ENCODE measurements around the gene NLRC5.

The NLRC5 gene

GRCh38 chr16:57111420-57111819 is 122.1 kb downstream of the NLRC5 start:
- no peak overlapping the region for H3K4me3 ChIP-seq (ENCODE audit: low read depth, low read length)
- ChIA-PET CTCF (interaction anchor here (0.5 to 0.7 kb wide), 2 partner anchors 18 to 287 kb away, joined by 3 to 4 read pairs; no protein-coding TSS in a partner anchor), POLR2A (no interaction called here)
- TF ChIP-seq, protein P1, sequence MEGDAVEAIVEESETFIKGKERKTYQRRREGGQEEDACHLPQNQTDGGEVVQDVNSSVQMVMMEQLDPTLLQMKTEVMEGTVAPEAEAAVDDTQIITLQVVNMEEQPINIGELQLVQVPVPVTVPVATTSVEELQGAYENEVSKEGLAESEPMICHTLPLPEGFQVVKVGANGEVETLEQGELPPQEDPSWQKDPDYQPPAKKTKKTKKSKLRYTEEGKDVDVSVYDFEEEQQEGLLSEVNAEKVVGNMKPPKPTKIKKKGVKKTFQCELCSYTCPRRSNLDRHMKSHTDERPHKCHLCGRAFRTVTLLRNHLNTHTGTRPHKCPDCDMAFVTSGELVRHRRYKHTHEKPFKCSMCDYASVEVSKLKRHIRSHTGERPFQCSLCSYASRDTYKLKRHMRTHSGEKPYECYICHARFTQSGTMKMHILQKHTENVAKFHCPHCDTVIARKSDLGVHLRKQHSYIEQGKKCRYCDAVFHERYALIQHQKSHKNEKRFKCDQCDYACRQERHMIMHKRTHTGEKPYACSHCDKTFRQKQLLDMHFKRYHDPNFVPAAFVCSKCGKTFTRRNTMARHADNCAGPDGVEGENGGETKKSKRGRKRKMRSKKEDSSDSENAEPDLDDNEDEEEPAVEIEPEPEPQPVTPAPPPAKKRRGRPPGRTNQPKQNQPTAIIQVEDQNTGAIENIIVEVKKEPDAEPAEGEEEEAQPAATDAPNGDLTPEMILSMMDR (IDR thresholded peaks at IDR 0.05; ENCODE audit: insufficient read depth, low read length, missing control alignments) = no peak
- DNase-seq (ENCODE audit: low read depth, low spot score) = no peak

DNA sequence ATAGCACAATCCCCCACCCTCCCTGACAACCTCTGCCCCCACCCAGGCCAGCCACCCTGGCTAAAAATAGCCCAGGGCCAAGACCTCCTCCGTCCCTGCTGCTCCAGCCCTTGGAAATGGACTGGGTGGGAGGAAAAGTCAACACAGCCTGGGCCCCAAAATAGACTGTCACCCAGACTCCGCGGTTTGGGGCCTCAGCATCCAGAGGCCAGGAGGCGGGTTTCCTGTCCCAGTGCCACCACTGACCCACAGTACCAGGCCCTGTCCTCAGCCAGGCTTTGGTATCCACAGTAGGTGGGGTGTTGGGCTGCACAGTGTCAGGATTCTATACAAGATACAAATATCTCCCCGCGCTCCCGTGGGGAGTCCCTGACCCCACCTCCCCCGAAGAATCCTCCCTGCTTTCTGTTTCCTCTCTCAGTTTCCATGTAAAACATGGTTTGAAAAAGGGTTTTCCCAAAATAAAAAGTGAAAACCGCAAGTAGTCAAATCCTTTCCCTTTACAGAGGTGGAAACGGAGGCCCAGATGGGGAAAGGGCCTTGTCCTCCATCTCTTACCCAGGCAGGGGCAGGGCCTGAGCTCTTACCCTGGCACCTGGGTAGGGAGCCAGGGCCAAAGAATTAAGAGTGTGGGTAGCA is 123.2 kb downstream of the NLRC5 start:
- ChIA-PET POLR2A (no interaction called here), CTCF (interaction anchor here (0.7 to 3.9 kb wide), 2 partner anchors 19 kb away, joined by 3 to 20 read pairs; partner anchors contain the start of gene CPNE2)
- TF ChIP-seq, protein P1 (IDR thresholded peaks at IDR 0.05; ENCODE audit: insufficient read depth, low read length, missing control alignments) = no peak
- no peak for DNase-seq (ENCODE audit: low read depth, low spot score)
- no peak overlapping the region for H3K4me3 ChIP-seq (ENCODE audit: low read depth, low read length)

DNA sequence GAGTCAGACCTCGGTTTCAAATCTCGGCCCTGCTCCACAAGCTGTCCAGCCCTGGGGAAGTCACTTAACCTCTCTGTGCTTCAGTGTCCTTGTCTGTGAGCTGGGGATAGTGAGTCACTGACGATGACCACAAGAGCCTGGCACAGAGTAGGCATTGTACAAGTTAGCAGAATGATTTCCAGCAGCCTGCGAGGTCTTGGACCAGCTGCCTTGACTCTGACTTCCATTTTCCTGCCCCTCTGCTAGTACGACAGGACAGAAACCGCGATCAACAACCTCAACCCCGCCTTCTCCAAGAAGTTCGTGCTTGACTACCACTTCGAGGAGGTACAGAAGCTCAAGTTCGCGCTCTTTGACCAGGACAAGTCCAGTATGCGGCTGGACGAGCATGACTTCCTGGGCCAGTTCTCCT is 123.7 kb downstream of the NLRC5 start:
- POLR2A ChIA-PET = no interaction called here
- DNase-seq (ENCODE audit: low read depth, low spot score) = no peak
- CTCF ChIA-PET = interaction anchor here (0.7 to 3.9 kb wide), 4 partner anchors 19 to 53 kb away, joined by 3 to 20 read pairs (median 4); partner anchors contain the start of gene CPNE2
- TF ChIP-seq, protein P1 (IDR thresholded peaks at IDR 0.05; ENCODE audit: insufficient read depth, low read length, missing control alignments) = no peak
- no peak overlapping the region for H3K4me3 ChIP-seq (ENCODE audit: low read depth, low read length)

GRCh38 chr16:57113664-57114063 is 124.3 kb downstream of the NLRC5 start:
- DNase-seq (ENCODE audit: low read depth, low spot score) = no peak

DNA sequence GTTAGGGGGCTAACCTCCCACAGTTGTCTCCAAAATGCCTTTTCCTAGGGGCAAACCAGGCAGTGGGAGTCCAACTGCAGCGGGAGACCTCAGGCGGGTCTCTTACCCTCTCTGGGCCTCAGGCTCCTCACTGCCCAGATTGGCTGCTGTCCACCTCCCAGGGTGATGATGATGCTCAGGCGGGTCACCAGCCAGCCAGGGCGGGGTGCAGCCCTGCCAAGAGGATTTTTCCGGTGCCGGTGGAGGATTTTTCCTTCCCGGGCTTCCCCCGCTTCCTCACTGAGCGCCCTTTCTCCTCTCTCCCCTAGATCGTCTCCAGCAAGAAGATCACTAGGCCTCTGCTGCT is 125.8 kb downstream of the NLRC5 start:
- ChIA-PET CTCF (interaction anchor here (1.5 to 3.9 kb wide), 2 partner anchors 22 to 31 kb away, joined by 5 to 20 read pairs; partner anchors contain the start of gene CPNE2), POLR2A (interaction anchor here (0.5 kb wide), 1 partner anchor 212 kb away, joined by 3 read pairs; no protein-coding TSS in a partner anchor)
- DNase-seq (ENCODE audit: low read depth, low spot score) = no peak
- TF ChIP-seq, protein P1 (IDR thresholded peaks at IDR 0.05; ENCODE audit: insufficient read depth, low read length, missing control alignments) = no peak
- no peak overlapping the region for H3K4me3 ChIP-seq (ENCODE audit: low read depth, low read length)

More at GRCh38 chr16:57113664-57114063, 124.3 kb downstream of the NLRC5 start:
- CTCF ChIA-PET = interaction anchor here (0.7 to 3.9 kb wide), 4 partner anchors 20 to 53 kb away, joined by 3 to 20 read pairs (median 4); partner anchors contain the start of gene CPNE2
- POLR2A ChIA-PET = no interaction called here
- H3K4me3 ChIP-seq (ENCODE audit: low read depth, low read length) = no peak overlapping the region
- TF ChIP-seq, protein P1 (IDR thresholded peaks at IDR 0.05; ENCODE audit: insufficient read depth, low read length, missing control alignments) = no peak

DNA sequence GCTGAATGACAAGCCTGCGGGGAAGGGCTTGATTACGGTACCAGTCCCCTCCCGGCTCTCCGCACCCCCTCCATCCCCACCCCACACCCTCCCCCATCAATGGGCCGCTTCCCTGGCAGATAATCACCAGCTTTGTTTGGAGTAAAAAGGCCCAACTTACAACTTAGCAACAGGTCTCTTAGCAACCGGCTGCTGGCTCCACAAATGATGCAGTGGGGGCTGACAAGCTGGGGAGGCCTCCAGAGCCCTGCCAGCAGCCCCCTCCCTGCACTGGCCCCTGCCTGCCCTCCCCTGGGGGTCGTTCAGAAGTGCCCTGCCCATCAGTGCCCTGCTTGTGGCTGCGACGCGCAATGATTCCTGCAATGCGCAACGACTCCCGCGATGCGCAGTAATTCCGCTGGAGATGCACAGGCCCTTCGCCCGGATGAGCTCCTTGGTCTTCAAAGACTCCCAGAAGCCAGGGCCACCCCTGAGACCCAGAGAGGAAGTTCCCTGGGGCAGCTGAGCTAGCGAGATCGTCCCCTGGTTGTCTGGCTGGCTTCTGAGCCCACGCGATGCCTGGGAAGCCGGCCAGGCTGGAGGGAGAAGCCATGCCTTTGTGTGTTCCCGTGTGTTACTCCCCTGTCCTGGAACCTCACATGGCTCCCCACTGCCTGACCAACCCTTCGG is 126.3 kb downstream of the NLRC5 start:
- DNase-seq (ENCODE audit: low read depth, low spot score) = no peak
- H3K4me3 ChIP-seq (ENCODE audit: low read depth, low read length) = no peak overlapping the region
- ChIA-PET CTCF (interaction anchor here (1.5 to 3.9 kb wide), 2 partner anchors 22 to 32 kb away, joined by 5 to 20 read pairs; partner anchors contain the start of gene CPNE2), POLR2A (interaction anchor here (0.5 kb wide), 1 partner anchor 213 kb away, joined by 3 read pairs; no protein-coding TSS in a partner anchor)
- TF ChIP-seq, protein P1 (IDR thresholded peaks at IDR 0.05; ENCODE audit: insufficient read depth, low read length, missing control alignments) = no peak

Measured in AG04449 (cell line).